Fibroblast of villous mesenchyme (primary cell): ENCODE results near the gene PBX1. TPM values are rescaled to one million over a fixed set of nuclear protein-coding genes. Genes with fewer than 3 reads are reported as not detected.

Experiments
- DNase-seq: peaks from one replicate; pipeline ENCODE4 v3.0.0-alpha.2; 2010; ENCODE audit warnings: low read depth
- H3K4me3 ChIP-seq: 2 replicates; pipeline ENCODE4 v1.5.1; 2011; ENCODE audit warnings: low read depth, mild to moderate bottlenecking, low read length
- CTCF ChIP-seq: IDR thresholded peaks from 2 replicates; pipeline ENCODE4 v1.5.1; 2012; ENCODE audit warnings: low read depth, mild to moderate bottlenecking, low read length; ENCODE audit not compliant: insufficient read depth
- total RNA-seq: library from RNA; depleted of rRNA; stranded (reverse); fragments of >200 nt; gene quantifications from 2 replicates; pipeline ENCODE4 v1.2.3, GENCODE V29; 2012

Gene PBX1
- total RNA-seq, result 62.8 and 67.4 TPM in 2 replicates

GRCh38 chr1:164558461-164559341 lies at the start of gene PBX1:
Gene PBX1 (plus strand): TSS chr1:164559184.
- peak within 1 kb of the TSS; percentile 74 for H3K4me3 ChIP-seq
- no peak for TF ChIP-seq CTCF

GRCh38 chr1:164510435-164510834 lies 48.5 kb upstream of the PBX1 start:
- peak; percentile 8 for TF ChIP-seq CTCF
- H3K4me3 ChIP-seq, result no peak overlapping the region
- peak; percentile 33 for DNase-seq

More at GRCh38 chr1:164558461-164559341, at the start of gene PBX1:
- peak; percentile 98 for DNase-seq

GRCh38 chr1:164511001-164511705 lies 47.8 kb upstream of the PBX1 start:
- TF ChIP-seq CTCF, result no peak
- H3K4me3 ChIP-seq, result no peak overlapping the region
- no peak for DNase-seq

- H3K4me3 ChIP-seq, result no peak overlapping the region
- DNase-seq, result no peak
- TF ChIP-seq CTCF, result no peak
Measured at GRCh38 chr1:164515231-164515630, 43.8 kb upstream of the PBX1 start.

GRCh38 chr1:164515711-164516331 lies 43.2 kb upstream of the PBX1 start:
- H3K4me3 ChIP-seq, result no peak overlapping the region
- TF ChIP-seq CTCF, result no peak
- no peak for DNase-seq

- no peak overlapping the region for H3K4me3 ChIP-seq
- DNase-seq, result no peak
- no peak for TF ChIP-seq CTCF
Measured at GRCh38 chr1:164516591-164516990, 42.4 kb upstream of the PBX1 start.
